ENCODE results near the gene FARP1. TPM values are rescaled to one million over a fixed set of nuclear protein-coding genes. Genes with fewer than 3 reads are reported as not detected.

Gene FARP1
- polyA plus RNA-seq, 1 of the 3 experiments (the other 2 are of a cell fraction) = 12.0 TPM

DNA sequence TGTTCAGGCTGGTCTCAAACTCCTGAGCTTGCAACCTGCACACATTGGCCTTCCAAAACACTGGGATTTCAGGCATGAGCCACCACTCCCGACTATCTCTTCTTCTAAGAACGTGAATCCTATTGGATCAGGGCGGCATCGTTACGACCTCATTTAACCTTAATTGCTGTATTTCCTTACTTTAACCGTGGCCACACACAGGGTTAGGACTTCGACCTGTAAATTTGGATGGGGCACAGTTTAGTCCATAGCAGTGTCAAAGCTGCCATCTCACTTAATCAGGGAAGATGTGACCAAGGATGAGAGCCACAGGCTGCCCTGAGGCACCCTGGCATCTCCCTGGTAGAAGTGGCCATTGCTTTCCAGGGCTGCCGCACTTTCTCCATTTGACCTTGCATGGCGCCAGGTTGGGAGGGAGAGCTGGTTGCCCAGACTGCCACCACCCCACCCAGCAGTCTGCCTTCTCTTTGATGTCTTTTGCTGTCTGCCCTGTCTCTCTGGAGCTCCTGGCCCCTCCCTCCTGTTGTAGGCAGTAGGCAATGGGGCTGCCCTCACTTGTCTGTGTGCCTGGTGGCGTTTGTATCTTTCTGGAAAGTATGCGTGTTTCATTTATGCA lies 175.5 kb downstream of the FARP1 start:
- ChIA-PET POLR2A (no interaction called here), CTCF (interaction anchor here (1.3 kb wide), 1 partner anchor 9 kb away, joined by 4 read pairs; no protein-coding TSS in a partner anchor)
- Histone ChIP-seq H4K20me1 (ENCODE audit: insufficient read depth) (no peaks in the 10 kb centered on the region), H3K9ac (no peak overlapping the region), H3K27me3 (ENCODE audit: insufficient read depth) (no peaks in the 10 kb centered on the region), H3K36me3 (replicated peaks in 1 of 2; ENCODE audit: control insufficient read depth in 1 of 2, insufficient read depth in 2 of 2, low read length in 1 of 2) (no peaks in the 10 kb centered on the region), H3K4me2 (no peak overlapping the region), H3K27ac (ENCODE audit: low read depth in 2 of 2, low read length in 1 of 2) (no peak overlapping the region), H3K9me3 (no peaks in the 10 kb centered on the region), H3K9me2 (no peaks in the 10 kb centered on the region), H3K79me2 (ENCODE audit: insufficient read depth) (no peaks in the 10 kb centered on the region; the same call in 1 of the 2 replicates), H3K4me3 (ENCODE audit: low read depth in 2 of 2, low read length in 1 of 2) (no peak overlapping the region), H3K4me1 (ENCODE audit: control insufficient read depth in 1 of 2, insufficient read depth in 2 of 2, low read depth in 1 of 2, low read length in 1 of 2) (no peaks in the 10 kb centered on the region), H2AFZ (ENCODE audit: low read depth) (no peak overlapping the region), H3F3A (replicated peaks; ENCODE audit: insufficient read depth) (no peaks in the 10 kb centered on the region)
- no peak for TF ChIP-seq JUND (IDR thresholded peaks at IDR 0.05)
- no peak for TF ChIP-seq SMC3 (IDR thresholded peaks at IDR 0.05; ENCODE audit: low read depth, low read length)
- TF ChIP-seq CHD2 (IDR thresholded peaks at IDR 0.05; ENCODE audit: low read length, partially characterized antibody) = no peak
- no peak for TF ChIP-seq YY1 (IDR thresholded peaks at IDR 0.05; ENCODE audit: low read depth)
- TF ChIP-seq, protein P1, sequence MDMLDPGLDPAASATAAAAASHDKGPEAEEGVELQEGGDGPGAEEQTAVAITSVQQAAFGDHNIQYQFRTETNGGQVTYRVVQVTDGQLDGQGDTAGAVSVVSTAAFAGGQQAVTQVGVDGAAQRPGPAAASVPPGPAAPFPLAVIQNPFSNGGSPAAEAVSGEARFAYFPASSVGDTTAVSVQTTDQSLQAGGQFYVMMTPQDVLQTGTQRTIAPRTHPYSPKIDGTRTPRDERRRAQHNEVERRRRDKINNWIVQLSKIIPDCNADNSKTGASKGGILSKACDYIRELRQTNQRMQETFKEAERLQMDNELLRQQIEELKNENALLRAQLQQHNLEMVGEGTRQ (IDR thresholded peaks at IDR 0.05; ENCODE audit: borderline replicate concordance, low read depth, low read length) = no peak
- TF ChIP-seq MXI1 (IDR thresholded peaks at IDR 0.05; ENCODE audit: low read depth, low read length) = no peak
- no peak for TF ChIP-seq FOSL2 (IDR thresholded peaks at IDR 0.05; ENCODE audit: borderline replicate concordance, low read depth)
- TF ChIP-seq GABPA (IDR thresholded peaks at IDR 0.05; ENCODE audit: low read depth) = no peak
- TF ChIP-seq, protein P2, sequence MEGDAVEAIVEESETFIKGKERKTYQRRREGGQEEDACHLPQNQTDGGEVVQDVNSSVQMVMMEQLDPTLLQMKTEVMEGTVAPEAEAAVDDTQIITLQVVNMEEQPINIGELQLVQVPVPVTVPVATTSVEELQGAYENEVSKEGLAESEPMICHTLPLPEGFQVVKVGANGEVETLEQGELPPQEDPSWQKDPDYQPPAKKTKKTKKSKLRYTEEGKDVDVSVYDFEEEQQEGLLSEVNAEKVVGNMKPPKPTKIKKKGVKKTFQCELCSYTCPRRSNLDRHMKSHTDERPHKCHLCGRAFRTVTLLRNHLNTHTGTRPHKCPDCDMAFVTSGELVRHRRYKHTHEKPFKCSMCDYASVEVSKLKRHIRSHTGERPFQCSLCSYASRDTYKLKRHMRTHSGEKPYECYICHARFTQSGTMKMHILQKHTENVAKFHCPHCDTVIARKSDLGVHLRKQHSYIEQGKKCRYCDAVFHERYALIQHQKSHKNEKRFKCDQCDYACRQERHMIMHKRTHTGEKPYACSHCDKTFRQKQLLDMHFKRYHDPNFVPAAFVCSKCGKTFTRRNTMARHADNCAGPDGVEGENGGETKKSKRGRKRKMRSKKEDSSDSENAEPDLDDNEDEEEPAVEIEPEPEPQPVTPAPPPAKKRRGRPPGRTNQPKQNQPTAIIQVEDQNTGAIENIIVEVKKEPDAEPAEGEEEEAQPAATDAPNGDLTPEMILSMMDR (IDR thresholded peaks at IDR 0.05) = no peak
- TF ChIP-seq RXRA (IDR thresholded peaks at IDR 0.05; ENCODE audit: borderline replicate concordance, low read depth) = no peak
- no peak for TF ChIP-seq POLR2AphosphoS5 (IDR thresholded peaks at IDR 0.05; ENCODE audit: low read depth, low read length)
- no peak for TF ChIP-seq RCOR1 (IDR thresholded peaks at IDR 0.05; ENCODE audit: low read length)
- TF ChIP-seq NRF1 (IDR thresholded peaks at IDR 0.05; ENCODE audit: low read depth, low read length) = no peak
- TF ChIP-seq GATA2 (CRISPR knock-in tag; IDR thresholded peaks at IDR 0.05) = no peak
- TF ChIP-seq FOXM1 (IDR thresholded peaks at IDR 0.05; ENCODE audit: low read depth) = no peak
- no peak for DNase-seq
- 96% methylated on average over 11 of the region's 11 CpGs for WGBS (ENCODE audit: low lambda C conversion rate)

DNA sequence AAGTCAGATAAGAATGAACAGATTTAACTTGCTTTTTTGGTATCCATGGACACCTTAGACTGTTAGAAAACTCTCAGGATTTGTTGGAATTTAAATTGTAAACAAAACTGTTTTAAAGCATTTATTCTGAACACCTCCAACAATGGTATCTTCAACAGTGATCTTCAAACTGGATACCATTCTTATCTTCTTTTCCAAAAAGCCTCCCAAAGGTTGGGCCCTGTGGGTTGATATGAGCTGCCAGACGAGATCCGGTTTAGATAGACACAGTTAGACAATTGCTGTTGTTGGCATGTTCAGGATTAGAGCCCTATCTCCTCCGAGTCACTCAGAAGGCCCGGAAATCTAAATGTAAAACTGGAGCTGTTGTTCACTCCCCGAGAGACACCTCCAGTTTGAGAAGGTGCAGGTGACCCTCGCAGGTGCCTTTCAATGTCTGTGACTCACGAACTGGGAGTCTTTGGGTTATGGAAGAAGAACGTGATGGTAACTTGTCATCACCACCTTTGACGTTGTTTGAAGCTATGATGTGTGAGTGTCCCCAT lies 177.7 kb downstream of the FARP1 start:
- Histone ChIP-seq H3K4me1 (ENCODE audit: control insufficient read depth in 1 of 2, insufficient read depth in 2 of 2, low read depth in 1 of 2, low read length in 1 of 2) (no peaks in the 10 kb centered on the region), H3K4me3 (ENCODE audit: low read depth in 2 of 2, low read length in 1 of 2) (no peak overlapping the region), H3K9ac (no peak overlapping the region), H4K20me1 (ENCODE audit: insufficient read depth) (no peaks in the 10 kb centered on the region), H3K9me2 (no peaks in the 10 kb centered on the region), H3K27me3 (ENCODE audit: insufficient read depth) (no peaks in the 10 kb centered on the region), H3F3A (replicated peaks; ENCODE audit: insufficient read depth) (no peaks in the 10 kb centered on the region), H3K79me2 (ENCODE audit: insufficient read depth) (no peaks in the 10 kb centered on the region; the same call in 1 of the 2 replicates), H3K36me3 (replicated peaks in 1 of 2; ENCODE audit: control insufficient read depth in 1 of 2, insufficient read depth in 2 of 2, low read length in 1 of 2) (no peaks in the 10 kb centered on the region), H3K27ac (ENCODE audit: low read depth in 2 of 2, low read length in 1 of 2) (no peak overlapping the region), H2AFZ (ENCODE audit: low read depth) (no peak overlapping the region), H3K4me2 (no peak overlapping the region), H3K9me3 (no peaks in the 10 kb centered on the region)
- 99% methylated on average over 7 of the region's 9 CpGs for WGBS (ENCODE audit: low lambda C conversion rate)
- no peak for DNase-seq
- TF ChIP-seq, protein P2 (IDR thresholded peaks at IDR 0.05) = no peak
- TF ChIP-seq RXRA (IDR thresholded peaks at IDR 0.05; ENCODE audit: borderline replicate concordance, low read depth) (no peak), SMC3 (IDR thresholded peaks at IDR 0.05; ENCODE audit: low read depth, low read length) (no peak), NRF1 (IDR thresholded peaks at IDR 0.05; ENCODE audit: low read depth, low read length) (no peak)
- TF ChIP-seq, protein P3, sequence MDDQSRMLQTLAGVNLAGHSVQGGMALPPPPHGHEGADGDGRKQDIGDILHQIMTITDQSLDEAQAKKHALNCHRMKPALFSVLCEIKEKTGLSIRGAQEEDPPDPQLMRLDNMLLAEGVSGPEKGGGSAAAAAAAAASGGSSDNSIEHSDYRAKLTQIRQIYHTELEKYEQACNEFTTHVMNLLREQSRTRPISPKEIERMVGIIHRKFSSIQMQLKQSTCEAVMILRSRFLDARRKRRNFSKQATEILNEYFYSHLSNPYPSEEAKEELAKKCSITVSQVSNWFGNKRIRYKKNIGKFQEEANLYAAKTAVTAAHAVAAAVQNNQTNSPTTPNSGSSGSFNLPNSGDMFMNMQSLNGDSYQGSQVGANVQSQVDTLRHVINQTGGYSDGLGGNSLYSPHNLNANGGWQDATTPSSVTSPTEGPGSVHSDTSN (IDR thresholded peaks at IDR 0.05) = no peak
- POLR2A ChIA-PET = no interaction called here
- CTCF ChIA-PET = interaction anchor here (1.2 kb wide), 1 partner anchor 99 kb away, joined by 3 read pairs; no protein-coding TSS in a partner anchor
